BLaER1 treated with 17β-estradiol and CSF1 and Interleukin-3, amounts not matched to agents 10 nM and 100 nM (cell line): ENCODE data around the gene PADI1.

ENCODE experiments used
- H3K27ac ChIP-seq, 11 experiments: shearing (Covaris generic); formaldehyde crosslinking; 2 replicates each; pipeline ENCODE4 v1.8.1; 2022
- H3K27me3 ChIP-seq, 11 experiments: shearing (Covaris generic); formaldehyde crosslinking; 2 replicates each; pipeline ENCODE4 v1.8.1; 2022
- H3K36me3 ChIP-seq, 11 experiments: shearing (Covaris generic); formaldehyde crosslinking; 2 replicates each; pipeline ENCODE4 v1.8.1; 2022
- H3K4me1 ChIP-seq, 10 experiments: shearing (Covaris generic); formaldehyde crosslinking; 2 replicates each; pipeline ENCODE4 v1.8.1; 2022
- H3K4me2 ChIP-seq, 11 experiments: shearing (Covaris generic); formaldehyde crosslinking; 2 replicates each; pipeline ENCODE4 v1.8.1; 2022
- H3K4me3 ChIP-seq, 10 experiments: shearing (Covaris generic); formaldehyde crosslinking; 2 replicates each; pipeline ENCODE4 v1.8.1; 2022
- H3K9ac ChIP-seq, 11 experiments: shearing (Covaris generic); formaldehyde crosslinking; 2 replicates each; pipeline ENCODE4 v1.8.1; 2022
- H3K9me3 ChIP-seq, 11 experiments: shearing (Covaris generic); formaldehyde crosslinking; replicated peaks in 1 of 11; 2 replicates each; pipeline ENCODE4 v1.8.1; 2022
- H4K20me1 ChIP-seq, 11 experiments: shearing (Covaris generic); formaldehyde crosslinking; 2 replicates each; pipeline ENCODE4 v1.8.1; 2022
- Cebpa-rat ChIP-seq, 11 experiments: shearing (Covaris generic); IDR thresholded peaks; 2 replicates each; pipeline ENCODE4 v1.8.1; 2022

PADI1 gene

GRCh38 chr1:17176306-17177061 is 28.4 kb upstream of the PADI1 start:
- peaks cover 5 to 15% (median 11%) of the 10 kb centered on the region in 10 experiments for H3K4me1 ChIP-seq
- no peak for TF ChIP-seq Cebpa-rat (IDR thresholded peaks at IDR 0.05)
- H4K20me1 ChIP-seq = no peaks in the 10 kb centered on the region
- H3K27ac ChIP-seq = no peak overlapping the region
- H3K4me3 ChIP-seq = no peak overlapping the region
- no peaks in the 10 kb centered on the region for H3K27me3 ChIP-seq
- H3K36me3 ChIP-seq = no peaks in the 10 kb centered on the region
- no peak overlapping the region for H3K9ac ChIP-seq
- peak overlapping the region in 5 of 11 experiments; percentile 3 to 49 (median 41); a peak in 7 of 22 replicates for H3K4me2 ChIP-seq
- peaks cover 14 to 24% (median 19%) of the 10 kb centered on the region in 11 experiments for H3K9me3 ChIP-seq

GRCh38 chr1:17177651-17178050 is 27.3 kb upstream of the PADI1 start:
- Histone ChIP-seq H3K27ac (no peak overlapping the region), H3K36me3 (no peaks in the 10 kb centered on the region), H3K4me2 (no peak overlapping the region), H3K27me3 (no peaks in the 10 kb centered on the region), H3K9ac (no peak overlapping the region), H3K9me3 (peaks cover 14 to 24% (median 19%) of the 10 kb centered on the region in 11 experiments), H4K20me1 (no peaks in the 10 kb centered on the region), H3K4me3 (no peak overlapping the region), H3K4me1 (peaks cover 17 to 26% (median 22%) of the 10 kb centered on the region in 10 experiments)
- no peak for TF ChIP-seq Cebpa-rat (IDR thresholded peaks at IDR 0.05)

- H3K4me2 ChIP-seq = peak overlapping the region; percentile 73 to 90 (median 84)
- TF ChIP-seq Cebpa-rat (IDR thresholded peaks at IDR 0.05) = no peak
- H3K9ac ChIP-seq = no peak overlapping the region; a peak in 1 of 22 replicates
- H4K20me1 ChIP-seq = no peaks in the 10 kb centered on the region
- H3K27ac ChIP-seq = peak overlapping the region in 7 of 11 experiments; percentile 16 to 70 (median 51); a peak in 11 of 22 replicates
- H3K36me3 ChIP-seq = no peaks in the 10 kb centered on the region
- H3K9me3 ChIP-seq = no peaks in the 10 kb centered on the region
- peak overlapping the region in 2 of 10 experiments; percentile 33 to 48; a peak in 6 of 20 replicates for H3K4me3 ChIP-seq
- no peaks in the 10 kb centered on the region for H3K27me3 ChIP-seq
- peaks cover 22 to 59% (median 46%) of the 10 kb centered on the region in 10 experiments for H3K4me1 ChIP-seq
Measured at GRCh38 chr1:17181781-17182464, 23.0 kb upstream of the PADI1 start.

- peaks cover 4 to 9% (median 7%) of the 10 kb centered on the region in 11 experiments for H3K9me3 ChIP-seq
- peak overlapping the region in 5 of 11 experiments; percentile 13 to 90 (median 19); a peak in 5 of 22 replicates for H3K4me2 ChIP-seq
- H4K20me1 ChIP-seq = no peaks in the 10 kb centered on the region
- no peaks in the 10 kb centered on the region for H3K27me3 ChIP-seq
- no peak overlapping the region for H3K9ac ChIP-seq
- no peak for TF ChIP-seq Cebpa-rat (IDR thresholded peaks at IDR 0.05)
- H3K36me3 ChIP-seq = no peaks in the 10 kb centered on the region
- 0 out of 22 replicates have a peak overlapping the region, but pooled peaks of 2 of the 11 experiments have one; percentile 3 to 7 for H3K27ac ChIP-seq
- H3K4me3 ChIP-seq = no peak overlapping the region
- peaks cover 21 to 63% (median 50%) of the 10 kb centered on the region in 10 experiments for H3K4me1 ChIP-seq
Measured at GRCh38 chr1:17183388-17184160, 21.4 kb upstream of the PADI1 start.

GRCh38 chr1:17184161-17184665 is 20.7 kb upstream of the PADI1 start:
- Histone ChIP-seq H3K4me3 (no peak overlapping the region), H3K4me2 (peak overlapping the region in 1 of 11 experiments; percentile 90; a peak in 1 of 22 replicates), H3K9me3 (peaks cover 10 to 15% (median 13%) of the 10 kb centered on the region in 11 experiments), H4K20me1 (no peaks in the 10 kb centered on the region), H3K4me1 (peaks cover 21 to 63% (median 50%) of the 10 kb centered on the region in 10 experiments), H3K27ac (0 out of 22 replicates have a peak overlapping the region, but pooled peaks of 1 of the 11 experiments have one; percentile 7), H3K9ac (no peak overlapping the region), H3K36me3 (no peaks in the 10 kb centered on the region), H3K27me3 (no peaks in the 10 kb centered on the region)
- TF ChIP-seq Cebpa-rat (IDR thresholded peaks at IDR 0.05) = no peak

- no peaks in the 10 kb centered on the region for H3K27me3 ChIP-seq
- H3K4me2 ChIP-seq = peak overlapping the region in 5 of 11 experiments; percentile 67 to 84 (median 75); a peak in 6 of 22 replicates
- no peaks in the 10 kb centered on the region for H4K20me1 ChIP-seq
- no peak overlapping the region for H3K4me3 ChIP-seq
- no peak overlapping the region for H3K9ac ChIP-seq
- H3K27ac ChIP-seq = no peak overlapping the region
- H3K36me3 ChIP-seq = no peaks in the 10 kb centered on the region
- H3K4me1 ChIP-seq = peaks cover 21 to 63% (median 50%) of the 10 kb centered on the region in 10 experiments
- peaks cover 12 to 20% (median 16%) of the 10 kb centered on the region in 11 experiments for H3K9me3 ChIP-seq
- TF ChIP-seq Cebpa-rat (IDR thresholded peaks at IDR 0.05) = no peak
Measured at GRCh38 chr1:17184822-17185484, 20.0 kb upstream of the PADI1 start.

- Histone ChIP-seq H3K4me3 (no peak overlapping the region), H4K20me1 (no peaks in the 10 kb centered on the region), H3K27ac (peak overlapping the region in 2 of 11 experiments; percentile 22 to 48; a peak in 1 of 22 replicates), H3K36me3 (no peaks in the 10 kb centered on the region), H3K27me3 (no peaks in the 10 kb centered on the region), H3K4me2 (peak overlapping the region in 9 of 11 experiments; percentile 43 to 84 (median 68); a peak in 15 of 22 replicates), H3K9ac (no peak overlapping the region), H3K4me1 (peaks cover 25 to 66% (median 54%) of the 10 kb centered on the region in 10 experiments), H3K9me3 (peaks cover 12 to 20% (median 16%) of the 10 kb centered on the region in 11 experiments)
- TF ChIP-seq Cebpa-rat (IDR thresholded peaks at IDR 0.05) = no peak
Measured at GRCh38 chr1:17185485-17185860, 19.5 kb upstream of the PADI1 start.
